ENCODE measurements around the gene IKBKE.

- peak; percentile 93 for TF ChIP-seq CTCF (IDR thresholded peaks at IDR 0.05; ENCODE audit: low read depth, low read length, poor library complexity, severe bottlenecking)
- no peak for TF ChIP-seq EZH2phosphoT487 (IDR thresholded peaks at IDR 0.05; ENCODE audit: borderline replicate concordance, low read length)
Observed at GRCh38 chr1:206544562-206545257, 74.4 kb downstream of the IKBKE start.

Measured in DOHH2 (cell line).